Measurements from ENCODE around the gene MRI1.

MRI1 gene

GRCh38 chr19:13821292-13821691, 57.0 kb downstream of the MRI1 start:
- H3K4me3 Mint-ChIP-seq: no peak overlapping the region
- H3K9me3 Mint-ChIP-seq: no peaks in the 10 kb centered on the region
- no peak overlapping the region for H3K27ac Mint-ChIP-seq (ENCODE audit: low read depth)
- DNase-seq (ENCODE audit: low spot score in 2 of 2) (no peak), ATAC-seq (replicated peaks; ENCODE audit: extremely low read depth, poor library complexity, severe bottlenecking) (no peak)
- no peaks in the 10 kb centered on the region for H3K27me3 Mint-ChIP-seq
- H3K36me3 Mint-ChIP-seq (ENCODE audit: insufficient read depth): peaks cover 8% of the 10 kb centered on the region
- H3K4me1 Mint-ChIP-seq: peaks cover 9% of the 10 kb centered on the region

GRCh38 chr19:13823256-13823655, 58.9 kb downstream of the MRI1 start:
- H3K4me1 Mint-ChIP-seq: peaks cover 5% of the 10 kb centered on the region
- H3K27me3 Mint-ChIP-seq: no peaks in the 10 kb centered on the region
- DNase-seq (ENCODE audit: low spot score in 2 of 2): no peak
- no peak for ATAC-seq (replicated peaks; ENCODE audit: extremely low read depth, poor library complexity, severe bottlenecking)
- no peaks in the 10 kb centered on the region for H3K9me3 Mint-ChIP-seq
- peaks cover 12% of the 10 kb centered on the region for H3K36me3 Mint-ChIP-seq (ENCODE audit: insufficient read depth)
- H3K4me3 Mint-ChIP-seq: no peak overlapping the region
- no peak overlapping the region for H3K27ac Mint-ChIP-seq (ENCODE audit: low read depth)
